ENCODE measurements around the gene CROCC2. TPM values are rescaled to one million over a fixed set of nuclear protein-coding genes. Genes with fewer than 3 reads are reported as not detected.

Gene CROCC2
- polyA plus RNA-seq, 1 of the 3 experiments (the other 2 are of a cell fraction): not detected

DNA sequence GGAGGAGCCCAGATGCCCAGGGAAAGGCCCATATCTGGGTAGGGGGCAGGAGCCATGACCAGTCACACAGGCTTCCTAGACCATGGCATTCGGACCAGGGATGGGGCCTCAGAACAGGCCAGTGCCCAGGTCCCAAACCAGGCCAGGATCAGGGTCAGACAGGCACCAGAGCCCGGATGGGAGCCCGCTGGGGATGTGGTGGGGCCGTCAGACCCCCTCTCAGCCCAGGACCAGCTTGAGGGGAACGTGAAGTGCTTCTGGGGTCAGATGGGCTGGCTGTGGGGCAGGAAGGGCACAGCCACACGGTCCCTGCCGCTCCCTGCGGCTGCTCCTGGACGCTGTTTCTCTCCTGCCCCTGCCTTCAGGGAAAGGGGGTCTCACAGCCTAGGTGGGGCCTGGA, 131.4 kb downstream of the CROCC2 start:
- no peak overlapping the region for H3K27ac ChIP-seq (ENCODE audit: low read depth in 2 of 2, low read length in 1 of 2)
- H3K4me2 ChIP-seq: no peak overlapping the region
- H3K9ac ChIP-seq: no peak overlapping the region
- WGBS (ENCODE audit: low lambda C conversion rate): 38% methylated on average over 4 of the region's 9 CpGs
- no peaks in the 10 kb centered on the region for H3K9me3 ChIP-seq
- H3K4me1 ChIP-seq (ENCODE audit: control insufficient read depth in 1 of 2, insufficient read depth in 2 of 2, low read depth in 1 of 2, low read length in 1 of 2): no peaks in the 10 kb centered on the region
- no peaks in the 10 kb centered on the region for H3K79me2 ChIP-seq (ENCODE audit: insufficient read depth)
- ChIA-PET POLR2A (no interaction called here), CTCF (interaction anchor here (1.2 kb wide), 1 partner anchor 54 kb away, joined by 4 read pairs; no protein-coding TSS in a partner anchor)
- no peak for DNase-seq
- TF ChIP-seq NRF1 (IDR thresholded peaks at IDR 0.05; ENCODE audit: low read depth, low read length) (no peak), USF2 (IDR thresholded peaks at IDR 0.05; ENCODE audit: borderline replicate concordance, low read depth, low read length) (no peak), EP300 (IDR thresholded peaks at IDR 0.05; ENCODE audit: borderline replicate concordance in 1 of 2, low read depth in 1 of 2, low read length in 1 of 2) (no peak), ZBTB33 (IDR thresholded peaks at IDR 0.05; ENCODE audit: borderline replicate concordance, low read depth) (no peak), GABPA (IDR thresholded peaks at IDR 0.05; ENCODE audit: low read depth) (no peak), FOXJ3 (CRISPR knock-in tag; IDR thresholded peaks at IDR 0.05) (no peak), TAF1 (IDR thresholded peaks at IDR 0.05; ENCODE audit: borderline replicate concordance, low read depth, low read length) (no peak), JUND (IDR thresholded peaks at IDR 0.05) (no peak)
- H3K4me3 ChIP-seq (ENCODE audit: low read depth in 2 of 2, low read length in 1 of 2): no peak overlapping the region
- H4K20me1 ChIP-seq (ENCODE audit: insufficient read depth): no peaks in the 10 kb centered on the region
- H3K9me2 ChIP-seq: no peaks in the 10 kb centered on the region
- no peaks in the 10 kb centered on the region for H3K36me3 ChIP-seq (replicated peaks in 1 of 2; ENCODE audit: control insufficient read depth in 1 of 2, insufficient read depth in 2 of 2, low read length in 1 of 2)
- no peaks in the 10 kb centered on the region for H3K27me3 ChIP-seq (ENCODE audit: insufficient read depth)
- H3F3A ChIP-seq (replicated peaks; ENCODE audit: insufficient read depth): no peaks in the 10 kb centered on the region
- no peak overlapping the region for H2AFZ ChIP-seq (ENCODE audit: low read depth)

- no peak overlapping the region for H3K4me2 ChIP-seq
- ChIA-PET CTCF (interaction anchor here (0.8 to 1.2 kb wide), 2 partner anchors 12 to 55 kb away, joined by 3 to 4 read pairs; no protein-coding TSS in a partner anchor), POLR2A (no interaction called here)
- H3K27me3 ChIP-seq (ENCODE audit: insufficient read depth): no peaks in the 10 kb centered on the region
- H3K4me3 ChIP-seq (ENCODE audit: low read depth in 2 of 2, low read length in 1 of 2): no peak overlapping the region
- H3K9me3 ChIP-seq: no peaks in the 10 kb centered on the region
- WGBS (ENCODE audit: low lambda C conversion rate): 40% methylated on average over 13 of the region's 20 CpGs
- no peaks in the 10 kb centered on the region for H3K36me3 ChIP-seq (replicated peaks in 1 of 2; ENCODE audit: control insufficient read depth in 1 of 2, insufficient read depth in 2 of 2, low read length in 1 of 2)
- H3K79me2 ChIP-seq (ENCODE audit: insufficient read depth): no peaks in the 10 kb centered on the region
- no peaks in the 10 kb centered on the region for H4K20me1 ChIP-seq (ENCODE audit: insufficient read depth)
- no peaks in the 10 kb centered on the region for H3K9me2 ChIP-seq
- H2AFZ ChIP-seq (ENCODE audit: low read depth): no peak overlapping the region
- no peak for DNase-seq
- TF ChIP-seq GABPA (IDR thresholded peaks at IDR 0.05; ENCODE audit: low read depth) (no peak), SMC3 (IDR thresholded peaks at IDR 0.05; ENCODE audit: low read depth, low read length) (no peak), POLR2AphosphoS5 (IDR thresholded peaks at IDR 0.05; ENCODE audit: low read depth, low read length) (no peak), USF2 (IDR thresholded peaks at IDR 0.05; ENCODE audit: borderline replicate concordance, low read depth, low read length) (no peak), RXRA (IDR thresholded peaks at IDR 0.05; ENCODE audit: borderline replicate concordance, low read depth) (no peak), FOXJ3 (CRISPR knock-in tag; IDR thresholded peaks at IDR 0.05) (no peak), RCOR1 (IDR thresholded peaks at IDR 0.05; ENCODE audit: low read length) (no peak), MXI1 (IDR thresholded peaks at IDR 0.05; ENCODE audit: low read depth, low read length) (no peak)
- TF ChIP-seq, protein P1, sequence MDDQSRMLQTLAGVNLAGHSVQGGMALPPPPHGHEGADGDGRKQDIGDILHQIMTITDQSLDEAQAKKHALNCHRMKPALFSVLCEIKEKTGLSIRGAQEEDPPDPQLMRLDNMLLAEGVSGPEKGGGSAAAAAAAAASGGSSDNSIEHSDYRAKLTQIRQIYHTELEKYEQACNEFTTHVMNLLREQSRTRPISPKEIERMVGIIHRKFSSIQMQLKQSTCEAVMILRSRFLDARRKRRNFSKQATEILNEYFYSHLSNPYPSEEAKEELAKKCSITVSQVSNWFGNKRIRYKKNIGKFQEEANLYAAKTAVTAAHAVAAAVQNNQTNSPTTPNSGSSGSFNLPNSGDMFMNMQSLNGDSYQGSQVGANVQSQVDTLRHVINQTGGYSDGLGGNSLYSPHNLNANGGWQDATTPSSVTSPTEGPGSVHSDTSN (IDR thresholded peaks at IDR 0.05): no peak
- H3K27ac ChIP-seq (ENCODE audit: low read depth in 2 of 2, low read length in 1 of 2): no peak overlapping the region
- no peak overlapping the region for H3K9ac ChIP-seq
- no peaks in the 10 kb centered on the region for H3K4me1 ChIP-seq (ENCODE audit: control insufficient read depth in 1 of 2, insufficient read depth in 2 of 2, low read depth in 1 of 2, low read length in 1 of 2)
- no peaks in the 10 kb centered on the region for H3F3A ChIP-seq (replicated peaks; ENCODE audit: insufficient read depth)
These were observed 132.4 kb downstream of the CROCC2 start for GRCh38 chr2:241038374-241039180.
